LNCaP clone FGC (cell line): Measurements from ENCODE around the gene TRHDE.

Source experiments
- DNase-seq: peaks from one replicate; pipeline ENCODE4 v3.0.0-alpha.2; 2011; ENCODE audit warnings: low read depth
- H3K4me3 ChIP-seq: 2 replicates; pipeline ENCODE4 v1.5.1; 2011; ENCODE audit warnings: mild to moderate bottlenecking, low read depth, low read length, control low read depth
- TF ChIP-seq, protein P1 (sequence below): IDR thresholded peaks from 2 replicates; pipeline ENCODE4 v1.5.1; 2012; ENCODE audit warnings: mild to moderate bottlenecking; ENCODE audit not compliant: control insufficient read depth, insufficient read depth; ENCODE audit errors: extremely low read depth

Gene TRHDE

DNA sequence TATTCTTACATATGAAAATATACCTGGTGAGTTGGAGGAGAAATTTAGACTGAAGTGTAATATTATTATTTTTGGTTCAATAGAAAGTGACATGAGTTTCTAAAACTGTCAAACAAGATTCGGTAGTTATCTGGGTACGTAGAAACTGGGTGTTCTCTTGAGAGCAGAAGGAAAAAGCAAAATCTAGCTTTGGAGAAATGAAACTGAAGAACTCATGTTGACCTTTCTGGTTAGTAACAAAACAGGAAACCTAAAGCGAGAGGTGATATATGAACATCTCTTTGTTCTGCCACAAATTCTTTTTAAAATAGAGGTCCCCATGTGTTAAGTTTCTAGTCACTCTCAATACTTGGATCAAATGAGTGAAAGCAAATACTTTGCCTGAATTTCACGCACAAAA lies 401.7 kb downstream of the TRHDE start:
- H3K4me3 ChIP-seq = no peak overlapping the region
- TF ChIP-seq, protein P1, sequence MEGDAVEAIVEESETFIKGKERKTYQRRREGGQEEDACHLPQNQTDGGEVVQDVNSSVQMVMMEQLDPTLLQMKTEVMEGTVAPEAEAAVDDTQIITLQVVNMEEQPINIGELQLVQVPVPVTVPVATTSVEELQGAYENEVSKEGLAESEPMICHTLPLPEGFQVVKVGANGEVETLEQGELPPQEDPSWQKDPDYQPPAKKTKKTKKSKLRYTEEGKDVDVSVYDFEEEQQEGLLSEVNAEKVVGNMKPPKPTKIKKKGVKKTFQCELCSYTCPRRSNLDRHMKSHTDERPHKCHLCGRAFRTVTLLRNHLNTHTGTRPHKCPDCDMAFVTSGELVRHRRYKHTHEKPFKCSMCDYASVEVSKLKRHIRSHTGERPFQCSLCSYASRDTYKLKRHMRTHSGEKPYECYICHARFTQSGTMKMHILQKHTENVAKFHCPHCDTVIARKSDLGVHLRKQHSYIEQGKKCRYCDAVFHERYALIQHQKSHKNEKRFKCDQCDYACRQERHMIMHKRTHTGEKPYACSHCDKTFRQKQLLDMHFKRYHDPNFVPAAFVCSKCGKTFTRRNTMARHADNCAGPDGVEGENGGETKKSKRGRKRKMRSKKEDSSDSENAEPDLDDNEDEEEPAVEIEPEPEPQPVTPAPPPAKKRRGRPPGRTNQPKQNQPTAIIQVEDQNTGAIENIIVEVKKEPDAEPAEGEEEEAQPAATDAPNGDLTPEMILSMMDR = no peak
- DNase-seq = no peak

DNA sequence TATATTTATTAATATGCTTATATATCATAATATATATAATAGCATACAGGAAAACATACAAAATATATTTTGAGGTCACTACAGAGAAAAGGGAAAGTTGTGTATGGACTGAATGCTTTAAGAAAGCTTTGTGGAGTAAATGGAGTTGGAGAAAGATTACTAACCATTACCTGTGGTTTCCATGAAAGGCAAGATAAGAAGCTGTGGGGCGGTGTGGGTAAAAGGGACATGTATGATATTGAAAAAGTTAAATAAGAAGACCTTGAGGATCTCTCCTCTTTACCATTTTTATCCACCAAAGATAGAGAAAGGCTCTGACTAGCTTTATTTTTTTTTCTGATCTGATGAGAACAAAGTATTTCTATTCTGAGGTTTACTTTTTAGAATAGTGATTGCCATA lies 404.4 kb downstream of the TRHDE start:
- no peak for DNase-seq
- H3K4me3 ChIP-seq = no peak overlapping the region
- TF ChIP-seq, protein P1 = no peak

DNA sequence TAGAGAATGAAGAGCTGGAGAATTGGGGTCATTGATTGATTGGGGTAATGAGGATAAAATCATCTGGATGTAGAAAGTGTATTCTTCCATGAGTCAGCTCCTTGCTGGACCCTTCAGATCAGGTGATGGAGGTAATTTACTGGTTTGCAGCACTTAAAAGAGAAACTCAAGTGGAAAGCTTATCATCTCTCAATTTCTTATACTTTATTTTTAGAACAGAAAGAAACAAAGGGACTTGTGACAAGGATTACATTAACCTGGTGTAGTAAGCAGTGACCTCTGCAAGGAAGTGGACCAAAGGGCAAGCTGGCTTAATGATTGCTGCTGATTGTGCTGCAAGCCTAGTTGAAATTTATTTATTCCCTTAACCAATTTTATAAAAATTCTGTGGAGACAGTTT lies 405.0 kb downstream of the TRHDE start:
- no peak overlapping the region for H3K4me3 ChIP-seq
- TF ChIP-seq, protein P1 = no peak
- no peak for DNase-seq

DNA sequence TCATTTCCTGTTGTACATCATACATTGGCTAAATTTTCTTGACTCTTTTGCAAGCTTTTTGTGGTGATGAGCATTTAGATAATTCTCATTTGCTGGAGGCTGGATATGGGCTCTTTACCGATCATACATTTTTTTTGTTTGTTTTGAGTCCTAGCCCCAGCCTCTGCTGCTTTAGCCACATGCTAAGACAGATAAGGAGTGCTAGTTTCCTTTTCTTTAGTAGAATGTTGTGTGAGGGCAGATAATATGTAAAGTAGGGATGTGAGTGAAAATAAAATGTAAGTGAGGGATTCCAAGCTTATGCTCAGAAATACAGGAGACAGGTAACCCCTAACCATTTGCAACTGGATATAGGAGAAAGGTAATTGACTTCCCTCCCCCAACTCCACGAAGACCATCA lies 405.7 kb downstream of the TRHDE start:
- DNase-seq = no peak
- H3K4me3 ChIP-seq = no peak overlapping the region
- TF ChIP-seq, protein P1 = no peak

DNA sequence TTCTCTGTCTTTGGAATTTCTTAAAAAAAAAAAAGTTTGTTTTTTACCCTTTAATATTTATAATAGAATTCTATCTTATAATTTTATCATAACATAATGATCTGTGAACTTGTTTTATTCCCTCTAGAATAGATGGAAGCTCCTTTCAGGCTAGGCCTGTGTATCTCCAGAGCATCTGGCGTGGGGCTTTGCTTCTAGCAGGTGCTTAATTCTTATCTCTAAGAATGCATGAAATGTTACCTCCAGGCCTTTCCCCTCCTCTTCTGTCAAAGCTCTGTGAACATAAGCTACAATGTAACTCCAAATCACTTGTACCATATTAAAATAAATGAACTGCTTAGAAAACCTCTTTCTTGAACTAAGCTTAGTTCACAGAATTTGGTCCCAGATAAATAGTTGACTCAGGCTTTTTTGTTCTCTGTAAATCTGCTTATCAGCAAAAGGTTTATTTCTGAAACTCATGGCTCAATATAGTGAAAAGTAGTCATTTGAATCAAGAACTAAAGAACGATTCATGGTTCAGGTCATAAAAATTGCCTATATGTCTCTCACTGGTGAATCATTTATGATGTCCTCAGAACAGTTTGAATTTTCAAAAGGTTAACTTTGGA lies 407.1 kb downstream of the TRHDE start:
- no peak overlapping the region for H3K4me3 ChIP-seq
- no peak for DNase-seq
- TF ChIP-seq, protein P1 = no peak

DNA sequence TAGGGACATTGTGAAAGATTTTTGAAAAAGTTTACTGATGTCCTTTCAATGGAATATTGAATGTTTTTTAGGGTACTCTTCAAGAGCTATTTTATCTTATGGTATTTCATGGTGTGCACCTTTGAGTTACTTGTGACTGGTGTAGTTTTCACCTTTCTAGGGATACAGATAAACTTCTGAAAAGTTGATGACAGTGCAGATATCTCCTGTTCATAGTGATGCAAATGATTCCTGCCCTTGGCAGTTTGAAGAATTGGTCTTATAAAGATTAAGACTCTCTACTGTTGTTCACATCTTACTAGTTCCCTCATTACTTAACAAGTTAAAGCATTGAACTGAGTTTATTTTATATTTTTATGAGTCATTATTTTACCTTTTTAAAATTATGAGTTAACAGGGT lies 408.9 kb downstream of the TRHDE start:
- H3K4me3 ChIP-seq = no peak overlapping the region
- TF ChIP-seq, protein P1 = no peak
- no peak for DNase-seq

DNA sequence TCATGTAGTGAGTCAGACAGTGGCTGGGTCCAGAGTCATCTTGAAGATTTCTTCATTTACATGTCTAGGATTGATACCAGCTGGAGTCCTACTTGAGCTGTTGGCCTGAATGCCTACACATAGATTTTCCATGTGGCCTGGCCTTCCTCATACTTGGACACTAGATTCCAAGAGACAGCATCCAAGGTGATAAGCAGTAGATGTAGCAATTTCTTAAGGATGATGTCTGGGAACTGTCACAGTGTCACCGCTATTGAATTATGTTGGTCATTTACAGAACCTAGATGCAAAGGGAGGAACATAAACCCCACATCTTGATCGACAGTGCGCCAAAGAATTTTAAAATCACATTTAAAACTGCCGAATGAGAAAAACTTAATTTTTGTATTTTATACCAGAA lies 412.3 kb downstream of the TRHDE start:
- DNase-seq = no peak
- no peak overlapping the region for H3K4me3 ChIP-seq
- TF ChIP-seq, protein P1 = no peak
